ENCODE data around the gene TTBK1. TPM values are rescaled to one million over a fixed set of nuclear protein-coding genes. Genes with fewer than 3 reads are reported as not detected.

Gene TTBK1
- total and polyA plus RNA-seq, 7 donors = under 0.01 to 0.55 (median 0.25) TPM; not detected in 1

- Histone ChIP-seq H3K36me3 (peaks cover 0 to 84% (median 17%) of the 10 kb centered on the region in 4 donors), H3K9me3 (no peaks in the 10 kb centered on the region), H3K27ac (no peak overlapping the region), H3K4me3 (no peak overlapping the region), H3K4me1 (no peaks in the 10 kb centered on the region), H3K27me3 (no peaks in the 10 kb centered on the region)
- 83 to 94% methylated on average over 7 of the region's 7 CpGs for WGBS, 2 donors
- DNase-seq = no peak
- intact Hi-C loops (cut with DNase I) = no loop called here
- TF ChIP-seq EP300 (IDR thresholded peaks at IDR 0.05) (no peak), CTCF (IDR thresholded peaks at IDR 0.05) (no peak), POLR2AphosphoS5 (IDR thresholded peaks at IDR 0.05) (no peak), POLR2A (IDR thresholded peaks at IDR 0.05) (no peak)
Measured at GRCh38 chr6:43219814-43220213, 23.5 kb upstream of the TTBK1 start.

GRCh38 chr6:43220439-43220951 is 22.8 kb upstream of the TTBK1 start:
- no peak overlapping the region for H3K4me3 ChIP-seq
- peak; percentile 60 for DNase-seq
- intact Hi-C loops (cut with DNase I) = no loop called here
- H3K27ac ChIP-seq = no peak overlapping the region
- H3K4me1 ChIP-seq = no peaks in the 10 kb centered on the region
- H3K9me3 ChIP-seq = no peaks in the 10 kb centered on the region
- 84 to 91% methylated on average over 16 of the region's 16 CpGs for WGBS, 2 donors
- TF ChIP-seq EP300 (IDR thresholded peaks at IDR 0.05) = no peak
- TF ChIP-seq CTCF (IDR thresholded peaks at IDR 0.05) = no peak
- TF ChIP-seq POLR2A (IDR thresholded peaks at IDR 0.05) = no peak
- TF ChIP-seq POLR2AphosphoS5 (IDR thresholded peaks at IDR 0.05) = no peak
- H3K36me3 ChIP-seq = peaks cover 0 to 78% (median 12%) of the 10 kb centered on the region in 4 donors
- no peaks in the 10 kb centered on the region for H3K27me3 ChIP-seq

- Histone ChIP-seq H3K27me3 (no peaks in the 10 kb centered on the region), H3K27ac (no peak overlapping the region), H3K4me3 (no peak overlapping the region), H3K4me1 (no peaks in the 10 kb centered on the region), H3K36me3 (peaks cover 0 to 71% (median 8%) of the 10 kb centered on the region in 4 donors), H3K9me3 (no peaks in the 10 kb centered on the region)
- no peak for TF ChIP-seq POLR2A (IDR thresholded peaks at IDR 0.05)
- TF ChIP-seq EP300 (IDR thresholded peaks at IDR 0.05) = no peak
- no peak for TF ChIP-seq POLR2AphosphoS5 (IDR thresholded peaks at IDR 0.05)
- TF ChIP-seq CTCF (IDR thresholded peaks at IDR 0.05) = no peak
- 86 to 91% methylated on average over 20 of the region's 20 CpGs for WGBS, 2 donors
- DNase-seq = peak; percentile 35
- intact Hi-C loops (cut with DNase I) = no loop called here
Measured at GRCh38 chr6:43221046-43221972, 22.0 kb upstream of the TTBK1 start.

GRCh38 chr6:43222418-43223059 is 20.7 kb upstream of the TTBK1 start:
- H3K27me3 ChIP-seq = no peaks in the 10 kb centered on the region
- H3K4me3 ChIP-seq = no peak overlapping the region
- peaks cover 0 to 58% (median 7%) of the 10 kb centered on the region in 4 donors for H3K36me3 ChIP-seq
- H3K4me1 ChIP-seq = no peaks in the 10 kb centered on the region
- TF ChIP-seq POLR2A (IDR thresholded peaks at IDR 0.05) (no peak), POLR2AphosphoS5 (IDR thresholded peaks at IDR 0.05) (no peak), CTCF (IDR thresholded peaks at IDR 0.05) (no peak), EP300 (IDR thresholded peaks at IDR 0.05) (no peak)
- DNase-seq = peak; percentile 52
- intact Hi-C loops (cut with DNase I) = no loop called here
- no peak overlapping the region for H3K27ac ChIP-seq
- no peaks in the 10 kb centered on the region for H3K9me3 ChIP-seq
- WGBS, 2 donors = 90 to 92% methylated on average over 15 of the region's 15 CpGs
